ENCODE results near the gene TMEM135. TPM values are rescaled to one million over a fixed set of nuclear protein-coding genes. Genes with fewer than 3 reads are reported as not detected.
A peak's percentile ranks its signal among the peaks of the same experiment; 100 is the strongest.

The TMEM135 gene
- total RNA-seq, 1 donor from 2014 or later = 12.6 TPM

- peak; percentile 97 for TF ChIP-seq CTCF (conservative IDR thresholded peaks at IDR 0.05; ENCODE audit: low read depth, low read length)
- peak overlapping the region; percentile 21 for H3K4me3 ChIP-seq (ENCODE audit: low read depth, low read length)
- peak; percentile 15 for DNase-seq (ENCODE audit: low read depth)
These were observed 315.3 kb downstream of the TMEM135 start for GRCh38 chr11:87352759-87353707.

DNA sequence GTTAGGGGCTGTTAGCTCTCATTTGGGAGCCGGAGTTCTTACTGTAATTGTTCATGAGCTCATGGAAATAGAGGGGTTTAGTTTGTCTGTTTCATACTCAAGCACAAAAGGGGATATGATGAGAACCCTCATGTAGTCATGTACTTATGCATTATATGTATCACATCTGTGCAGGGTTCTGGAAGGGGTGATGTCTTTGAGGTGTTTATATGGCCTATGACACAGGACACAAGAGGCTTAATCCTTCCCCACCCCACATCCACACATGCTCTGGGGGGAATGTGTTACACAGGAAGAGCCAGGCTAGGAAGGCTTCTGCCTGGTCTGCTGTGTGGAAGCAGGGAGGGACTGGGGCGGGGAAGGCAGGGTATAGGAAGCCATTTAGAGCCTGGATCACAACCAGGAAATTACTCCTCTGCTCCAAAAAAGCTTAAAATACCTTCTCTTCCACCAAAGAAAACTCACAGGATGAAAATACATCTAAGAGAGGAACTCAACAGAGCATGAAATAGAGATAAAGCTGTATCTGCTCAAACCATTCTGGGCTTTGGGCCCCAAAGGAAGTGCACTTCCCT lies 316.1 kb downstream of the TMEM135 start:
- TF ChIP-seq CTCF (conservative IDR thresholded peaks at IDR 0.05; ENCODE audit: low read depth, low read length) = no peak
- no peak overlapping the region for H3K4me3 ChIP-seq (ENCODE audit: low read depth, low read length)
- DNase-seq (ENCODE audit: low read depth) = no peak

GRCh38 chr11:87355596-87355995 lies 317.9 kb downstream of the TMEM135 start:
- no peak overlapping the region for H3K4me3 ChIP-seq (ENCODE audit: low read depth, low read length)
- DNase-seq (ENCODE audit: low read depth) = no peak
- TF ChIP-seq CTCF (conservative IDR thresholded peaks at IDR 0.05; ENCODE audit: low read depth, low read length) = no peak

DNA sequence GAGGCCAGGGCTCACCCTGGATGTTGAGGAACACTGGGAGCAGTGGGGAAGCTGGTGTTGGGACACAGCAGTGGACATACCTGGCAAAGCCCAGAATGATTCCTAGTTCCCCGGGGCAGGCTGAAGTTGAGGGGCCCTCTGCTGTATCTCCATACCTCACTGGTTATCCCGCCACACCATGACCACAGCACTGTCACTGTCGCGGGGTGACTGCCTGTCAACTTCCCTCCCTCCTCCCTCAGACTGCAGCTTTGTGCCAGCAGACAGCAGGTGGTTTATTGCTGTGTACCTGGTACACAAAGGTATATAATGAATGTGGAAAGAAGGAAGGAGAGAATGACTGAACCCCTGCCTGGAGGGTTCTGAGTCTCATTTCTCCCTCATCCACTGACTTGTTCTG lies 318.7 kb downstream of the TMEM135 start:
- no peak overlapping the region for H3K4me3 ChIP-seq (ENCODE audit: low read depth, low read length)
- TF ChIP-seq CTCF (conservative IDR thresholded peaks at IDR 0.05; ENCODE audit: low read depth, low read length) = no peak
- DNase-seq (ENCODE audit: low read depth) = no peak

- TF ChIP-seq CTCF (conservative IDR thresholded peaks at IDR 0.05; ENCODE audit: low read depth, low read length) = no peak
These were observed 320.7 kb downstream of the TMEM135 start for GRCh38 chr11:87358461-87358860.

GRCh38 chr11:87359401-87359800 lies 321.7 kb downstream of the TMEM135 start:
- TF ChIP-seq CTCF (conservative IDR thresholded peaks at IDR 0.05; ENCODE audit: low read depth, low read length) = no peak
- DNase-seq (ENCODE audit: low read depth) = no peak
- H3K4me3 ChIP-seq (ENCODE audit: low read depth, low read length) = no peak overlapping the region

More at GRCh38 chr11:87358461-87358860, 320.7 kb downstream of the TMEM135 start:
- no peak for DNase-seq (ENCODE audit: low read depth)
- H3K4me3 ChIP-seq (ENCODE audit: low read depth, low read length) = no peak overlapping the region
